HEK293 (cell line): Measurements from ENCODE around the gene DDO.

Experiments
- CTCF ChIA-PET: fragments of 350-600 bp; formaldehyde crosslinking; extraction: SDS; loops from one replicate; lab custom pipeline; 2021; ENCODE audit warnings: antibody characterized with exemption; lab: Yijun Ruan, JAX
- POLR2A ChIA-PET: fragments of 300-600 bp; formaldehyde crosslinking; extraction: SDS; loops from one replicate; lab custom pipeline; 2020; ENCODE audit warnings: antibody characterized with exemption, inconsistent platforms; lab: Yijun Ruan, JAX
- H3K27ac ChIP-seq: fragments of 200-500 bp; sonication (Bioruptor generic); 2 replicates; pipeline ENCODE4 v1.5.1; 2014; ENCODE audit warnings: low read depth, low read length, control low read depth, inconsistent platforms; ENCODE audit errors: extremely low read depth
- H3K36me3 ChIP-seq, 2 experiments: fragments of 200-500 bp in 1 of 2; sonication (Bioruptor generic) in 1 of 2; 1 replicate in 1 of 2; 2 replicates in 1 of 2; pipeline ENCODE4 v1.5.1; 2014 to 2017; ENCODE audit warnings: inconsistent platforms in 2 of 2, low read length in 2 of 2; ENCODE audit not compliant: control insufficient read depth in 2 of 2, insufficient read depth in 1 of 2
- H3K4me1 ChIP-seq: fragments of 200-500 bp; sonication (Bioruptor generic); 2 replicates; pipeline ENCODE4 v1.5.1; 2014; ENCODE audit warnings: mild to moderate bottlenecking, low read length, inconsistent platforms; ENCODE audit not compliant: control insufficient read depth, insufficient read depth
- H3K4me3 ChIP-seq: 2 replicates; pipeline ENCODE4 v1.5.1; 2011; ENCODE audit warnings: low read depth, mild to moderate bottlenecking, control low read depth, low read length, moderate library complexity
- H3K9me3 ChIP-seq: fragments of 200-500 bp; sonication (Bioruptor generic); 2 replicates; pipeline ENCODE4 v1.5.1; 2014; ENCODE audit warnings: low read depth, low read length, inconsistent platforms; ENCODE audit not compliant: control insufficient read depth, insufficient read depth
- BCL11B ChIP-seq: fragments of 450-650 bp; formaldehyde crosslinking; IDR thresholded peaks from 2 replicates; pipeline ENCODE4 v1.5.1; 2016; ENCODE audit warnings: low read depth, missing biosample characterization, missing genetic modification characterization
- GFI1B ChIP-seq: fragments of 450-650 bp; formaldehyde crosslinking; IDR thresholded peaks from 2 replicates; pipeline ENCODE4 v1.5.1; 2016; ENCODE audit warnings: missing biosample characterization, missing genetic modification characterization
- GLIS2 ChIP-seq: fragments of 450-650 bp; formaldehyde crosslinking; IDR thresholded peaks from 2 replicates; pipeline ENCODE4 v1.5.1; 2016; ENCODE audit warnings: missing biosample characterization, missing genetic modification characterization
- KLF8 ChIP-seq: fragments of 450-650 bp; formaldehyde crosslinking; IDR thresholded peaks from 2 replicates; pipeline ENCODE4 v1.5.1; 2016; ENCODE audit warnings: missing biosample characterization, missing genetic modification characterization
- MZF1 ChIP-seq: fragments of 450-650 bp; formaldehyde crosslinking; IDR thresholded peaks from 2 replicates; pipeline ENCODE4 v1.5.1; 2017; ENCODE audit warnings: missing biosample characterization, missing genetic modification characterization, borderline replicate concordance
- PRDM2 ChIP-seq: fragments of 450-650 bp; formaldehyde crosslinking; IDR thresholded peaks from 2 replicates; pipeline ENCODE4 v1.5.1; 2016; ENCODE audit warnings: missing biosample characterization, missing genetic modification characterization, borderline replicate concordance
- ZBTB49 ChIP-seq: fragments of 450-650 bp; formaldehyde crosslinking; IDR thresholded peaks from 2 replicates; pipeline ENCODE4 v1.5.1; 2016; ENCODE audit warnings: missing biosample characterization, missing genetic modification characterization, low read depth
- ZBTB8A ChIP-seq: fragments of 450-650 bp; formaldehyde crosslinking; IDR thresholded peaks from 2 replicates; pipeline ENCODE4 v1.5.1; 2016; ENCODE audit warnings: missing biosample characterization, missing genetic modification characterization
- ZNF10 ChIP-seq: fragments of 450-650 bp; formaldehyde crosslinking; IDR thresholded peaks from 2 replicates; pipeline ENCODE4 v1.5.1; 2017; ENCODE audit warnings: missing biosample characterization, missing genetic modification characterization
- ZNF146 ChIP-seq: fragments of 450-650 bp; formaldehyde crosslinking; IDR thresholded peaks from 2 replicates; pipeline ENCODE4 v1.5.1; 2016; ENCODE audit warnings: missing biosample characterization, missing genetic modification characterization
- ZNF266 ChIP-seq: fragments of 450-650 bp; formaldehyde crosslinking; IDR thresholded peaks from 2 replicates; pipeline ENCODE4 v1.5.1; 2016; ENCODE audit warnings: missing biosample characterization, missing genetic modification characterization, low read depth
- ZNF274 ChIP-seq, 2 experiments: fragments of 200-500 bp in 1 of 2; fragments of 450-650 bp in 1 of 2; sonication (Bioruptor generic) in 1 of 2; formaldehyde crosslinking in 1 of 2; IDR thresholded peaks; 2 replicates each; pipeline versions ENCODE4 v1.5.1 to v1.6.1; 2014 to 2016; ENCODE audit warnings: borderline replicate concordance in 1 of 2, inconsistent platforms in 1 of 2, low read length in 1 of 2, missing biosample characterization in 1 of 2, missing genetic modification characterization in 1 of 2
- ZNF311 ChIP-seq: fragments of 450-650 bp; formaldehyde crosslinking; IDR thresholded peaks from 2 replicates; pipeline ENCODE4 v1.5.1; 2017; ENCODE audit warnings: missing biosample characterization, missing genetic modification characterization, borderline replicate concordance
- ZNF354C ChIP-seq: fragments of 450-650 bp; formaldehyde crosslinking; IDR thresholded peaks from 2 replicates; pipeline ENCODE4 v1.5.1; 2016; ENCODE audit warnings: missing biosample characterization, missing genetic modification characterization, low read depth, borderline replicate concordance
- ZNF426 ChIP-seq: fragments of 450-650 bp; formaldehyde crosslinking; IDR thresholded peaks from 2 replicates; pipeline ENCODE4 v1.5.1; 2017; ENCODE audit warnings: missing biosample characterization, missing genetic modification characterization, mild to moderate bottlenecking, inconsistent platforms, moderate library complexity
- ZNF521 ChIP-seq: fragments of 450-650 bp; formaldehyde crosslinking; IDR thresholded peaks from 2 replicates; pipeline ENCODE4 v1.5.1; 2017; ENCODE audit warnings: missing biosample characterization, mild to moderate bottlenecking, missing genetic modification characterization
- ZNF529 ChIP-seq: fragments of 450-650 bp; formaldehyde crosslinking; IDR thresholded peaks from 2 replicates; pipeline ENCODE4 v1.5.1; 2017; ENCODE audit warnings: missing genetic modification characterization, missing biosample characterization; ENCODE audit not compliant: insufficient replicate concordance
- ZNF549 ChIP-seq: fragments of 450-650 bp; IDR thresholded peaks from 2 replicates; pipeline ENCODE4 v1.5.1; 2018; ENCODE audit warnings: missing biosample characterization, missing genetic modification characterization, mild to moderate bottlenecking, inconsistent platforms, moderate library complexity
- ZNF555 ChIP-seq: fragments of 450-650 bp; formaldehyde crosslinking; conservative IDR thresholded peaks from 2 replicates; pipeline ENCODE4 v1.5.1; 2017; ENCODE audit warnings: missing biosample characterization, mild to moderate bottlenecking, missing genetic modification characterization, inconsistent platforms
- ZNF654 ChIP-seq: fragments of 450-650 bp; formaldehyde crosslinking; IDR thresholded peaks from 2 replicates; pipeline ENCODE4 v1.5.1; 2016; ENCODE audit warnings: low read depth, missing biosample characterization, missing genetic modification characterization
- ZNF660 ChIP-seq: fragments of 450-650 bp; IDR thresholded peaks from 2 replicates; pipeline ENCODE4 v1.5.1; 2018; ENCODE audit warnings: missing biosample characterization, mild to moderate bottlenecking, missing genetic modification characterization
- ZNF76 ChIP-seq: fragments of 450-650 bp; formaldehyde crosslinking; IDR thresholded peaks from 2 replicates; pipeline ENCODE4; 2016; ENCODE audit warnings: low read depth, missing biosample characterization, missing genetic modification characterization, borderline replicate concordance
- ZNF843 ChIP-seq: fragments of 450-650 bp; formaldehyde crosslinking; IDR thresholded peaks from 2 replicates; pipeline ENCODE4 v1.5.1; 2016; ENCODE audit warnings: missing biosample characterization, missing genetic modification characterization
- ZSCAN16 ChIP-seq: fragments of 450-650 bp; formaldehyde crosslinking; IDR thresholded peaks from 2 replicates; pipeline ENCODE4 v1.5.1; 2016; ENCODE audit warnings: missing biosample characterization, missing genetic modification characterization

The DDO gene

GRCh38 chr6:110459137-110459536, 43.8 kb upstream of the DDO start:
- Histone ChIP-seq H3K27ac (no peak overlapping the region), H3K9me3 (no peaks in the 10 kb centered on the region), H3K36me3 (no peaks in the 10 kb centered on the region), H3K4me1 (no peaks in the 10 kb centered on the region), H3K4me3 (no peak overlapping the region)
- POLR2A ChIA-PET: no interaction called here
- CTCF ChIA-PET: no interaction called here
- no peak for TF ChIP-seq ZNF529 (tag by site-specific recombination)
- no peak for TF ChIP-seq BCL11B
- TF ChIP-seq ZNF274 (IDR thresholded peaks at IDR 0.05; ENCODE audit: low read length): no peak
- TF ChIP-seq ZNF274 (tag by site-specific recombination; IDR thresholded peaks at IDR 0.05; ENCODE audit: borderline replicate concordance): no peak
- TF ChIP-seq ZNF549 (tag by site-specific recombination): no peak
- TF ChIP-seq ZNF146 (tag by site-specific recombination): no peak
- TF ChIP-seq ZNF843 (tag by site-specific recombination): no peak
- no peak for TF ChIP-seq ZNF354C
- no peak for TF ChIP-seq KLF8 (tag by site-specific recombination)
- TF ChIP-seq ZBTB8A (tag by site-specific recombination): no peak
- TF ChIP-seq MZF1 (tag by site-specific recombination): no peak
- no peak for TF ChIP-seq PRDM2 (tag by site-specific recombination)
- TF ChIP-seq ZNF654 (tag by site-specific recombination): no peak
- TF ChIP-seq ZNF10 (tag by site-specific recombination): no peak
- no peak for TF ChIP-seq GLIS2 (tag by site-specific recombination)
- no peak for TF ChIP-seq ZNF311 (tag by site-specific recombination)
- no peak for TF ChIP-seq ZNF76
- no peak for TF ChIP-seq ZNF555 (tag by site-specific recombination)
- TF ChIP-seq ZSCAN16 (tag by site-specific recombination): no peak
- TF ChIP-seq, all 188 proteins: peak for 0

GRCh38 chr6:110458476-110458875, 43.1 kb upstream of the DDO start:
- Histone ChIP-seq H3K27ac (no peak overlapping the region), H3K9me3 (no peaks in the 10 kb centered on the region), H3K4me1 (no peaks in the 10 kb centered on the region), H3K4me3 (no peak overlapping the region), H3K36me3 (no peaks in the 10 kb centered on the region)
- POLR2A ChIA-PET: no interaction called here
- CTCF ChIA-PET: interaction anchor here (0.6 to 2.2 kb wide), 3 partner anchors 13 to 60 kb away, joined by 3 to 5 read pairs (median 3); no protein-coding TSS in a partner anchor
- TF ChIP-seq ZNF521 (no peak), ZNF660 (no peak), ZNF426 (tag by site-specific recombination) (no peak), ZBTB49 (tag by site-specific recombination) (no peak), GFI1B (tag by site-specific recombination) (no peak), ZNF266 (tag by site-specific recombination) (no peak)
